HG03039 (cell line): ENCODE measurements around the gene GRB10.

Experiments
- ATAC-seq: cut with Tn5 transposase; IDR thresholded peaks from one replicate; pipeline ENCODE4 v1.9.1; 2021; ENCODE audit warnings: mild to moderate bottlenecking, moderate library complexity; ENCODE audit not compliant: unreplicated experiment

GRB10 gene

GRCh38 chr7:50618281-50618680, 164.4 kb downstream of the GRB10 start:
- no peak for ATAC-seq

DNA sequence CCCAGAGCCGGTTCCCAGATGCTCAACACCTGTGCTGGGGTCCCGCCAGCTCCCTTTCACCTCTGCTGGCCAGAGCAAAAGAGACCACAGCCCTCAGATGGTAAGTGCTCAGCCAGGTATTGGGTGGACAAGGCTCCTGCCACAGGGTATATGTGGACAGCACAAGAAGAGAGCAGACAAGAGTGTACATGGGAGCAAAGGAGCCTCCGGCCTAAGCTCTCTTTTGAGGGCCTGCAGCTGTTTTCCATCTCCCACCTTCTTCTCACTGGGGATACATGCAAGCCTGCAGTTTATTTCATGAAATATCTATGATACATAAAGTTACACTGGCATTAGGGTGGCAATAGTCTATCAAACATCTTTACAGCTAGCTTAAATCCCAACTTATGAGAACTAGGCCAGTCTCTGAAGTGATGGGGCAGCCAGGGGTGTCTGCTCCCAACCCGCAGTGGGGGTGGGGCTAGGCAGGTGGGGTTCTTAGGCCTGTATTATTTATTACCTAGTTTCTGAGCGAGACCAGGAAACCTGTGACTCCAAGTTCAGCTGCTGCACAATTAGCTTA, 167.1 kb downstream of the GRB10 start:
- no peak for ATAC-seq

DNA sequence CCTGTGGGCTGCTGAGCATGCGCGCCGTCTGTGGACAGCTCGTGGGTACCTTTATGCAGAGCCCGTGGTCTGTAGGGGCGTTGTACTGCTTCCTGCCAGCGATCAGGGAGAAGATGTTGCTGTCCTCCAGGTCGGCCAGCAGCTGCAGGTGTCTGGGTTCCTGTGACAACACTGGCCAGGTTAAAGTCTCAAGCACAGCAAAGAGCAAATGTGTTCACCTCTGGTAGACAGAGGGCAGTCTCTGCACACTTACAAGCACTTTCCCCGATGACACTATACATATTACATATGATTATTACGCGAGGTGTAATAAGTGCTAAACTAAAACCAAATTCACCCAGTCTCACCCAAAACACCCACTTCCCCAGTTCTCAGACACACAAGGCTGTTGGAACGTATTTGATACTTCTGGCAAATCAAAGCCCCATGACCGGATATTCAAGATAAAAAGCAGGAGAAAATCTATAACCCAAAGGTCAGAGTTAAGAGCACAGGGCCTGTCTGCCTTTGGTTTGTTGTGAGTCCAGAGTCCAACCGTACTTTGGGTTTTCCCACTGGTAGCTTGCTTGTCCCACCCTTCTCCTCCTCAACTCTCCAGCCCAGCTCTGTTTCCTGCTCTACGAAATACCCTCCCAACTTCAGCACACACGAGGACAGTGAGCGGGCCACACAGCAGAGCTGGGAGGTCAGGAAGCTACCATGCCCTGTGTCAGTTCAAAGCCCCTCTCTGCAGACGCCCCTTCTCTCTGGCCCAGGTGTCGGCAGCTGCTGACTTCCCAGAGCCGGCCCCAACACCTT, 167.8 kb downstream of the GRB10 start:
- ATAC-seq: no peak

DNA sequence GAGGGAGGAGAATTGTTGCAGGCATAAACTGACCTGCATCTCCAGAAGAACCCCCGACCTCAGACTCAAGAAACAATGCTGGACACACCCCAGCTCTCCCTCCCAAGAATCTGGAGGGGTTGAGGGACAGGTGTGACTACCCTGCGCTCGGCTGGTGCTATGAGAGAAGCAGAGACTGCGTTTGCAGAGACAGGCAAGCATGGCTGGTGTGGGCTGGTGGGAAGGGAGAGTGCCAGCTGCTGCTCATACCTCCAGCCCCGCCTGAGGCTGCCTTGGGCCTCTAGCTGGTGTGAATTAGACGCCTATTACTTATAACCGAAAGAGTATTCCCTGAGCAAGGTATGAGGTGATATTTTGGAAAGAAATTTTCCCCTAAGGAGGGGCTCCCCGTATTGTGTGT, 169.2 kb downstream of the GRB10 start:
- no peak for ATAC-seq

- no peak for ATAC-seq
These were observed 170.0 kb downstream of the GRB10 start for GRCh38 chr7:50612704-50613103.

- ATAC-seq: no peak
These were observed 172.0 kb downstream of the GRB10 start for GRCh38 chr7:50610521-50611277.

DNA sequence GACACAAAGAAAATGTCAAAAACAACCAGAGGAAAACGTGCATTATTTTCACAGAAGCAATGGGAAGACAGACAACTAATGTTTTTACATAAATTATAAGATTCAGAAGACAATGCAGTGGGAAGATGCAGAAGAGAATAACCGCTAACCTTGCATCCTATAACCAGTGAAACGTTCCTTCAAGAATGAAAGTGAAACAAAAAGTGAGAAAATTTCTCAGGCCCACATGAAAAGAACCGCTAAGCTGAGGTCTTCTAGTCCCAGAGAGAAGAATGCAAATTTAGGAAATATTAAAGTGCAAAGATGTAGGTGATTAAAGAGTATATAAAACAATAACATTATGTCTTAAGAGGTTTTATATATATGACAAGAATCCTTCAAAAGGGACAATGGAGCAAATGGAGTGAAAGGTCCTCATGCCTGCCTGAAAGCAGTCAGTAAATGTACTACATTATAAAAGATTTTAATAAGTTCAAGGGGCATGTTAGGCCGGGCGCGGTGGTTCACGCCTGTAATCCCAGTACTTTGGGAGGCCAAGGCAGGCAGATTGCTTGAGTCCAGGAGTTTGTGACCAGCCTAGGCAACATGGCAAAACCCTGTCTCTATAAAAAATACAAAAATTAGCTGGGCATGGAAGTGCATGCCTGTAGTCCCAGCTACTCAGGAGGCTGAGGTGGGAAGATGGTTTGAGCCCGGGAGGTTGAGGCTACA, 174.3 kb downstream of the GRB10 start:
- ATAC-seq: no peak

DNA sequence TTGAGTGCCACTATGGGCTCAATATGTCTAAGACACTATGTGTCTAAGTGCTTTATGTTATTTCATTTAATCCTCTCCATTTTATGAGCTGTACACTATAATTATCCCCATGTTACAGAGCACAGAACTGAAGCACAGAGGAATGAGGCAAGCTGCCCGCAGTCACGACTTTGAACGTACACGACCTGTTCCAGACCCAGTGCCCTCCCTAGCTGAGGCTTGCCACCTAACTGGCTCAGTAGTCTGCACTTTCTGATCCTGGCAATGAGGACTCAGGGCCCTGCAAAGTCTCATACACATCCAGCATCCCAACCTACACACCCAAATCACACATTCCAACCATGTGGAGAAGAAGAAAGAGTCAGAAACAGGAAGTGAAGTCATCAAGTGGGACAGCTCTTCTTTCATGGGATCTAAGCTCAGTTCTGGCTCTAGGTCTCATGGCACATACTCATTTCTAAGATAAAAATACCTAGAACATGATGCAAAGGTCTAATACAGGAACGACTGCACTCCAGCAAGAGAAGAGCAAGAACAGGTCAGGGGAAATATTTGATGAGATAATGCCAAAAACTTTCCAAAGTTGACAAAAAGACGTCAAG, 175.1 kb downstream of the GRB10 start:
- no peak for ATAC-seq

GRCh38 chr7:50605059-50605458, 177.6 kb downstream of the GRB10 start:
- no peak for ATAC-seq

GRCh38 chr7:50603287-50603686, 179.4 kb downstream of the GRB10 start:
- no peak for ATAC-seq

- ATAC-seq: no peak
These were observed 183.3 kb downstream of the GRB10 start for GRCh38 chr7:50599385-50599784.

DNA sequence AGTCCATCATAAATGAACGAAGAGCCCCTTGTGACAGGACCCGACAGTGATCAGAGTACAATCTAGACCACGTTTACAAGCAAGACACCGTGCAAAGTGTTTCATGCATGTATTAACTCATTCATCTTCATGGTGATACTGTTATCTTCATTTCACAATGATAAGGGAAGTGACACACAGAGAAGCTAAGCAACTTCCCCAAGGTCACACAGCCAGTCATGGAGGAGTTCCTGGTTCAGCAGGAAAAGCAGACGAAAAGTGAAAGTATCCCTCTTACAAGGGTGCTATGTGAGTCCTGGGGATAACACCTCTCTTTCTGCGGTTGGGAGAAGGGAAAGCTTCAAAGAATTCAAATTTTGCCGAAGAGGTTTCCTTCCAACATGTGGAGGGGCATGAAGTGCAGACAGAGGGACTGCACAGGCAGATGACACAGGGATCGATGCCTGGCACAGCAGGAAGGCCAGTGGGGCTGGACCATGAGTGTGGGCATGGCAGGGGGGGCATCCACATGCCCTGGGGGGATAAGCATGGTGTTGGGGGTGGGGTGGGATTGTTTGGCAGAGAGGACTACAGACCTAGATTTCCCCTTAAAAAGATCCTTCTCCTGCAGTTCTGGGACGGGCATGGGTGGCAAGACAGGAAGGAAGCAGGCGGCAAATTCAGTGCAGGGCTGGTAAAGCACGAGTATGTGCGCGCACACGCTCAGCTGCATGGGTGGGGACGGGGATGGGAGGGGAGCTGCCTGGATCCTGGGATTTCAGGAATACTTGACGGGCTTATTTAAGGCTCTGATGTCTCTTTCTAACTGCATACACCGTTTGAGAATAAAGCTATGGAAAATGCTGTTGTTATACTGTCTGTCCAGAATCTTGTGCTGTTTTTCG, 184.0 kb downstream of the GRB10 start:
- ATAC-seq: no peak

GRCh38 chr7:50596484-50596883, 186.2 kb downstream of the GRB10 start:
- ATAC-seq: no peak

GRCh38 chr7:50595491-50596102, 187.1 kb downstream of the GRB10 start:
- ATAC-seq: no peak

GRCh38 chr7:50594734-50595485, 187.8 kb downstream of the GRB10 start:
- no peak for ATAC-seq

GRCh38 chr7:50594136-50594535, 188.6 kb downstream of the GRB10 start:
- ATAC-seq: no peak

DNA sequence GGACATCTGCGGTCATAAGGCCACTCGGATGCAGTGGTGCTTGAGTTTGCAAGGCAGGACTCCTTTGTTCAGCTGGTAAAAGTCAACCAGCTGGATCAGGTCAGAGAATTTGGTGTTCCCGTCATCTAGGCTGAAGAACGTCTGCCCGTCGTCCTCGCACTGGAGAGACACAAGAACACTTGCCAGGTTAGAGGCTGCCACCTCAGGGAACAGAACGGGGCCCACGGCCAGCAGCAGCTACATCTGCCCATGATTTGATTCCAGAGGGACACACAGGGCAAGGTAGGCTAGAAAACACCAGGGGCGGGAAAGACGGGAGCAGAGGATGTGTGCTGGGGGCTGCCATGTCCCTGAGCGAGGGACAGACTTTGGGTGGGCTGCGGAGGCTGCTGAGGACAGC, 189.8 kb downstream of the GRB10 start:
- no peak for ATAC-seq

- ATAC-seq: no peak
These were observed 190.9 kb downstream of the GRB10 start for GRCh38 chr7:50591480-50592438.
